HG03103 (cell line): ENCODE results near the gene CCL20.
"Not testable (repeated sequence)": the region's sequence is repeated elsewhere in the genome, so short reads cannot be mapped to it uniquely, and the experiment has no call there.

Experiments
- ATAC-seq: cut with Tn5 transposase; IDR thresholded peaks from one replicate; pipeline ENCODE4 v1.9.1; 2021; ENCODE audit warnings: low read depth; ENCODE audit not compliant: unreplicated experiment

Gene CCL20, protein sequence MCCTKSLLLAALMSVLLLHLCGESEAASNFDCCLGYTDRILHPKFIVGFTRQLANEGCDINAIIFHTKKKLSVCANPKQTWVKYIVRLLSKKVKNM

GRCh38 chr2:227813562-227814353 lies at the start of gene CCL20:
CCL20 (plus strand) TSS chr2:227813842; CDS start chr2:227813912, 70 bp downstream.
- no peak for ATAC-seq

GRCh38 chr2:227765788-227766372 lies 47.8 kb upstream of the CCL20 start:
- no peak for ATAC-seq

DNA sequence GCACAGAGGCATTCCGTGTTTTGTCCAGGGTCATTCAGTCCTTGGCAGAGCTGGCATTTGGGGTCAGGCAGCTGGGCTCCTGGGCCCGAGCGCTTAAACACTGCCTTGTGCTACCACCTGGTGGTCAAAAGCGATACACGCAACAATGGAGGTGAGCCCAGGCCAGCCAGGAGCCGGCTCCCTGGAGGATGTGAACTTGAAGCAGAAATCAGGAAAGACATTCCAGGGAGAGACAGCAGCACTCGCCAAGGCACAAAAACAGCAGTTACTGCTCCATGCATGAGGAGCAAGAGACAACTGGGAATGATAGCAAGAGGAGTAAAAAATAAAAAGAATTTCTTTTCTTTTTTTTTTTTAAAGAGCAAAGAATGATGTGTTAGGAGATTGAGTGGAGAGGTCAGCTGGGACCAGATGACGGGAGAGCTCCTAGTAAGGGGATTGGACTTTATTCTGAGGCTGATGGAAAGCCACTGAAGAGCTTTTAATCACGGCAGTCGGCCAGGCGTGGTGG lies 47.2 kb upstream of the CCL20 start:
- peak; percentile 99 for ATAC-seq

DNA sequence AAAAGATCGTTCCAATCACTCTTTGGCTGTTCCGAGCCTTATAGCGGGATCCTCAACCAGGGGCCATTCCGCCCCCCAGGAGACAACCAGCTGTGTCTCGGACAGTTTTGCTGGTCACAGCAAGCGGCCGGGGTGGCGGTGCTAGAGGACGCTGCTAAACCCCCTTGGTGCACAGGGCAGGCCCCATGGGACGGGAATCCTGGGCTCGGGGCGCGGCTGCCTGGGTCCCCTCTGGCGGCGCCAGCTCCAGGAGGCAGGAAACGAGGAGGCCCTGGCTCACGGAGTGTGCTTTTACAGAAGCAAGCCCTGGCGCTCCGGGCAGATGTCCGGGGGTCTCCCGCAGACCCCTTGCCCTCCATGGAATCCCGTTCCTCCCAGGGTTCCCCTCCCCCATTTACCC lies 45.8 kb upstream of the CCL20 start:
- ATAC-seq, result no peak

DNA sequence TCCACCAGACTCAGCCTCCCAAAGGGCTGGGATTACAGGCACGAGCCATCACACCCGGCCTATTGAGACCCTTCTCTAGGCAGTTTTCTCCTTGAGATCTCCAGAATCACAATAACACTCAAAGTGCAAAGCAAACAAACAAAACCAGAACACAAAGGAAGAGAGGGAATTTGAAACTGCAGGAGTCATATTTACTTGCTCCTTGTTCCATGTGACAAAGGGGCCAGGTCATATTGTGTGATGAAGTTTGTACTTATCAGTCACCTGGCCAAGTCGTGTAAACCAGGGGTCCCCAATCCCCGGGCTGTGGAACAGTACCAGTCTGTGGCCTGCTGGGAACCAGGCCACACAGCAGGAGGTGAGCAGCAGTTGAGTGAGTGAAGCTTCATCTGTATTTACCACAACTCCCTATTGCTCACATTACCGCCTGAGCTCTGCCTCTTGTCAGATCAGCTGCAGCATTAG lies 41.4 kb upstream of the CCL20 start:
- no peak for ATAC-seq

GRCh38 chr2:227772932-227773331 lies 40.7 kb upstream of the CCL20 start:
- no peak for ATAC-seq

DNA sequence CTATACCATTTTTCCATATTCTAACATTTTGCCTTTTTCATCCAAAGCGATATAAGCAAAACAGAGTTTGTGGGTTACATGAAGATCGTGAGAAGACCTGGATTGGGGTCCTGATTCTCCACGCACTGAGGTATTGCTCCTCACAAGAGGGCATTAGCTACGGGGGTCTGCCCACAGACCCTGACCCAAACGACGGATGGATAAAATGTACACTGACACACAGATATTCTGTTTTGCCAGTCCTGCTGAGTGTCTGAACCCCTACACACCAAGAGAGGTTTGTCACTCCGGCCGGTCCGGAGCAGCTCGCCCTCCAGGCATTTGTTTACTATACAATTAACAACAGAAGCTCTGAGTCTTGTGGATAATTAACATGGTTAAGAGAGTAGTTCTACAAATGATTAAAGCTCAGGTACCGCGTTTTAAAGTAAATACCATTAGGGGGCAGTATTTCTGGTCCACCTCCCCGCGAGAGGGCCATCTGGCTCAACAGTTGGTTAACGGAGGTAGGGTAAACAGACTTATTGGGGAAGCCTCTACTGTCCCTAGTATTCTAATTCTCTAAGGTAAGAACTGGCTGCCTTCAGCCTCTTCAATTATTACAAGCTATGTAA lies 39.5 kb upstream of the CCL20 start:
- no peak for ATAC-seq

GRCh38 chr2:227774895-227775842 lies 38.5 kb upstream of the CCL20 start:
- ATAC-seq, result no peak

DNA sequence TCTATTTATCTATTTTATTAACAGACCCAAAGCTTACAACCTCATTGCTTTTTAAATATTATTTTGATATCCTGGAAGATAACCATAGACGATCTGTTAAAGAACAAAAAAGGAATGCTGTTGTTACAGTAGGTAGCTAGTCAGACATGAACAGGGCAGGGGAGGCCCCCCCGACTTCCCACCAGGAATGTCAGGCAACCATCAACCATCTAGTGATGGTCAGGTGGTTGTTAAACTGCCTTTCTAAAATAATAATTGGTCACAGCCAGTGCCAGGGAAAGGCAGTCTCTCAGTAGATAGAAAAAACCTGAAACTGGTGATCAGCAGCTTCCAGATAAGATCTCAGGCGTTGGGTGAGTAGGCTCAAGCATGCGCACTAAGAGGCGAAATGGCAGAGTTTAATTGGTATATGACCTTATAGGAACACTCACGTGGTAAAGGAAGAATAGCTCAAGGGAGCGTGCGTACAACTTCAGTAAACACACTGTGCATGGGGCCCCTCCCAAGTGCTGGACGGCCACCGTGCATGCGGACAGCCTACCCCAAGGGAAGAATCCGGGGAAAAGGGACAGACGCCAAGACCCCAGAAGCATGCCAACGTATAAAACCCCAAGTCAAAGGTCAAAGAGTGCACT lies 32.5 kb upstream of the CCL20 start:
- no peak for ATAC-seq

- no peak for ATAC-seq
Measured at GRCh38 chr2:227781841-227782240, 31.8 kb upstream of the CCL20 start.

- ATAC-seq, result no peak
Measured at GRCh38 chr2:227782804-227783203, 30.8 kb upstream of the CCL20 start.

DNA sequence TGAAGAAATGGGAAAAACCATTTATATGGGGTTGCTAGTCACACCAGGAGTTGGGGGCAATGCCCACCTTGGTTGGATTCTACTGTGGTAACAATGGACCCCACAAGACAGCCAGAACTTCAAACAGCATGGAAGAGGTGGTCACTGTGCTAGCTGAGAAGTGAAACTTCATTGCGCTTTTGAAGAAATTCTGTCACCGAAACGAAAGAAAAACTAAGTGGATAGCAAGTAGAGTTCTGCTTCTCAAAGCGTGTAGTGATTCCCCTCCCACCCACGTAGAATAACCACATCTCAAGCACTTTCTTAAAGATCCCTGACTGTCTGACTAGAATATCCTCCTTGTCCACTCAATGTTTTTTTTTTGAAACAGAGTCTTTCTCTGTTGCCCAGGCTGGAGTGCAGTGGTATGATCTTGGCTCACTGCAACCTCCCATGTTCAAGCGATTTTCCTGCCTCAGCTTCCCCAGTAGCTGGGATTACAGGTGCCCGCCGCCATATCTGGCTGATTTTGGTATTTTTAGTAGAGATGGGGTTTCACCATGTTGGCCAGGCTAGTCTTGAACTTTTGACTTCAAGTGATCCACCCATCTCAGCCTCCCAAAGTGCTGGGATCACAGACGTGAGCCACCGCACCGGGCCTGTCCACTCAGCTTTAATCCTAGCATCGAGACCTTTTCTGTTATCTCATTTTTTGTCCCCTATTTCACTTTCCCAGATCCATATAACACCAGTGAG lies 30.1 kb upstream of the CCL20 start:
- peak; percentile 95 for ATAC-seq

DNA sequence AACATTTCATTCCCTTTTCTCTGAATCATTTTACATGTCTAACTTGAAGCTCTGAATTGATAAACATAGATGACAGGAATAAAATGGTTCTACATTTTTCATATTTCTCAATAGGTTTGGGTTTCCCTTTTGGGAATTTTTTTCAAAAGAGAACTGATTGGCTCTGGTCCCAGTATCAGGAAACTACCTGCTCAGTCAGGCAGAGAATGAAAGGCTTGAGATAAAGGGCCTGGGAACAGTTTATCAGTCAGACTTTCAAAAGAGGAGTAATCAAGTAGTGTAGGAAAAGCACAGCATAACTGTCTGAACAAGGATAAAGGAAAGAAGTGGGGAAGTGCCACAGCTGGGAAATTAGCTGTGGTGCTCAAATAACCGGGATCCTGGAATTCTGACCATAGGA lies 28.3 kb upstream of the CCL20 start:
- no peak for ATAC-seq

DNA sequence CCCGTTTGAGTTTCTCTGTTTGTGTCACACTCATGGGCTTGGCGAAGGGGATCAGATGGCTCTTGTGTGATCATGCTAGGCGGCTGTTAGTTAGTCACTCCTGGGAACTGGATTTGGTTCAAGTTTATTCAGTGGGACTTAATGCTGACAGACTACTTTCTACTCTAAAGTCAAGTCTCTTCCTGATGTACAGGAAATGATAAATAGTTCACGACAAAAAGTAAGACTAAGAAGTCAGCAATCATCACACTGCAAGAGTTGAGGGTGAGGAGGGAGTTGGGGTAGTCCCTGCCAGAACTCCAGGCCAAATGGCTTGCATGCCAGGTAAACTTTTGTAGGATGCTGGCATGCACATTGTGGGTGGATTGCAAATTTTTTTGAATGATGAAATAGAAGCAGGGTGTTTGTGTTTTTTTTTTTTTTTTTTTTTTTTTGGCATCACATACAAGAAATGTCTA lies 25.1 kb upstream of the CCL20 start:
- ATAC-seq, result no peak

GRCh38 chr2:227789803-227790202 lies 23.8 kb upstream of the CCL20 start:
- ATAC-seq, result no peak

DNA sequence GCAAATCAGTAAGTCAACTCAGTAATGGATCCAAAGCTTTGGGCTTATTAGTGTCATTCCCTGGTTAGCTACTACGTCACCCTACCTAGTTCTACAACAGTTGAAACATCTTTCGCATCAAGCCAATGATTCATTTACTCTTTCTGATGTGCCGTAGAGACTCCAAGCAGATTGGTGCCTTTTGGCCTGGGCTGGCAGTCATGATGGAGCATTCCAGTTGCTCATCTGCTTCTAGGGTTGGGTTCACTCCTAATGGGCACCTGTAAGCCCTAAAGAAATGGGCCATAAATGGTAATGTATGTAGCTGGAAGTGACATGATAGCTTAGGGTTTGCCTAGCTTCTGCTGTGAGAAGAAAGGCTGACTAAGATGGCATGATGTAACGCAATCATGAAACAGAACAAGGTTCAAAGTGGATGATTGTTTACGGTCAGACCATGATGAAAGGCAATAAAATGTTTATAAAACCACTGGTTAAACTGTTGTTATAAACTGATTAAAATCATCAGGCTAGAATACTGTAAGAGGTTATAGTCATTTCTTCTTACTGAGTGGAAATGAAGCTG lies 20.4 kb upstream of the CCL20 start:
- no peak for ATAC-seq

GRCh38 chr2:227796045-227796711 lies 17.5 kb upstream of the CCL20 start:
- no peak for ATAC-seq

DNA sequence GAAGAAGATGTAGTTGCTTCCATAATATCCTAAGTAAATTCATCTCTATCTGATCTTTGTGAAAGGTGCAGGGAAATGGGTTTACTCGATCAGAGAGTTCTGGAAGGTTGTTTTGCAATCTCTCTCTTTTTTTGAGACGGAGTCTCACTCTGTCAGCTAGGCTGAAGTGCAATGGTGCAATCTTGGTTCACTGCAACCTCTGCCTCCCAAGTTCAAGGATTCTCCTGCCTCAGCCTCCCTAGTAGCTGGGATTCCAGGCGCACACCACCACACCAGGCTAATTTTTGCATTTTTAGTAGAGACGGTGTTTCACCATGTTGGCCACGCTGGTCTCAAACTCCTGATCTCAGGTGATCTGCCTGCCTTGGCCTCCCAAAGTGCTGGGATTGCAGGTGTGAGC lies 16.9 kb upstream of the CCL20 start:
- ATAC-seq, result not testable (repeated sequence)
